Left ventricle myocardium inferior (tissue), 1 donor: ENCODE data around the gene SLC2A10. TPM values are rescaled to one million over a fixed set of nuclear protein-coding genes. Genes with fewer than 3 reads are reported as not detected.
"Not testable (repeated sequence)": the region's sequence is repeated elsewhere in the genome, so short reads cannot be mapped to it uniquely, and the experiment has no call there.

Experiments used
- DNase-seq: peaks from one replicate; pipeline ENCODE4 v3.0.0-alpha.2; 2020
- H3K27ac ChIP-seq: fragments of 200-600 bp; replicated peaks from 2 replicates; pipeline ENCODE4 v1.8.0; 2021
- H3K27me3 ChIP-seq: fragments of 200-600 bp; 2 replicates; pipeline ENCODE4 v1.8.0; 2021; ENCODE audit warnings: low read depth
- H3K36me3 ChIP-seq: fragments of 200-600 bp; 2 replicates; pipeline ENCODE4 v1.8.0; 2021
- H3K4me1 ChIP-seq: fragments of 200-600 bp; 2 replicates; pipeline ENCODE4 v1.8.0; 2021
- H3K4me3 ChIP-seq: fragments of 200-600 bp; 2 replicates; pipeline ENCODE4 v1.8.0; 2021; ENCODE audit warnings: mild to moderate bottlenecking, moderate library complexity
- H3K9me3 ChIP-seq: fragments of 200-600 bp; replicated peaks from 2 replicates; pipeline ENCODE4 v1.8.0; 2021
- CTCF ChIP-seq: fragments of 200-600 bp; IDR thresholded peaks from 2 replicates; pipeline ENCODE4 v1.8.0; 2021; ENCODE audit warnings: antibody characterized with exemption, mild to moderate bottlenecking, borderline replicate concordance
- intact Hi-C: fragments of 100-400 bp; cut with micrococcal nuclease; formaldehyde crosslinking; loops from one replicate; pipeline ENCODE4 v1.11.0; 2022
- total RNA-seq: library from RNA; stranded (reverse); fragmentation: NEBNext Ultra II Directional; extraction: Animal tissue kit (Norgen Biotek cat#: 25700); gene quantifications from one replicate; pipeline ENCODE4 v1.2.1, GENCODE V29; 2021
- donor health status: DM: no; HTN: yes; CAD: no; lungs with severe emphysema.

SLC2A10 gene
- total RNA-seq, 1 donor from 2014 or later = 2.8 TPM

DNA sequence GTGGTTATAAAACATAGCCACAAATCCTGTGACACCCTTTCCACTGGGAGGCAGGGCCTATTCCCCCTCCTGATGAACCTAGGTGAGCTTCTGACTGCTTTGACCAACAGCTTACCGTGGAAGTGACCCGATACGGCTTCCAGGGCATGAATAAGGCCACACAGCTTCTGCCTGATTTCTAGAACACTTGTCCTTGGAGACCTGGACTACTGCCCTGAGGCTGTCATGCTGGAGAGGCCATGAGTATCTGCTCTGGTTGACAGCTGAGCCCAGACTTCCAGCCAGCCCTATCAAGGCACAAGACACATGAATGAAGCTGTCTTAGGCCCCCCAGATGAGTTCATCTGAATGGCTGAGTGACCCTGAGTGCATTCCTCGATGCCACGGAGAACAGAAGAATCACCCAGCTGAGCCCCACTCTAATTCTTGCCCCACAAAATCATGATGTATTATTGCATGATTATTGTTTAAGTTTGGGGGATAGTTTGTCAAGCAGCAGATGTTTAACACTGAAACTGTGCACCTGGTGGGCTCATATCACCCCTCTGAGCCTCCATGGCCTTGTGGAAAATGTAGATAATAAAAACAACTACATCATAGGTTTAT is 36.8 kb upstream of the SLC2A10 start:
- H3K4me3 ChIP-seq = no peak overlapping the region
- intact Hi-C loops = no loop called here

GRCh38 chr20:46673394-46674252 is 35.8 kb upstream of the SLC2A10 start:
- Histone ChIP-seq H3K9me3 (peaks cover 27% of the 10 kb centered on the region), H3K4me1 (no peaks in the 10 kb centered on the region), H3K27me3 (no peaks in the 10 kb centered on the region), H3K36me3 (no peaks in the 10 kb centered on the region), H3K4me3 (no peak overlapping the region), H3K27ac (no peak overlapping the region)
- DNase-seq = no peak
- TF ChIP-seq CTCF = no peak
- intact Hi-C loops = no loop called here

More for the DNA sequence above, 36.8 kb upstream of the SLC2A10 start:
- Histone ChIP-seq H3K9me3 (peaks cover 27% of the 10 kb centered on the region), H3K27me3 (no peaks in the 10 kb centered on the region), H3K36me3 (no peaks in the 10 kb centered on the region), H3K4me1 (no peaks in the 10 kb centered on the region), H3K27ac (no peak overlapping the region)
- no peak for DNase-seq
- TF ChIP-seq CTCF = no peak

GRCh38 chr20:46674253-46675083 is 35.0 kb upstream of the SLC2A10 start:
- DNase-seq = no peak
- Histone ChIP-seq H3K9me3 (peaks cover 27% of the 10 kb centered on the region), H3K4me1 (no peaks in the 10 kb centered on the region), H3K27ac (no peak overlapping the region), H3K4me3 (no peak overlapping the region), H3K27me3 (no peaks in the 10 kb centered on the region), H3K36me3 (no peaks in the 10 kb centered on the region)
- intact Hi-C loops = no loop called here
- TF ChIP-seq CTCF = no peak

DNA sequence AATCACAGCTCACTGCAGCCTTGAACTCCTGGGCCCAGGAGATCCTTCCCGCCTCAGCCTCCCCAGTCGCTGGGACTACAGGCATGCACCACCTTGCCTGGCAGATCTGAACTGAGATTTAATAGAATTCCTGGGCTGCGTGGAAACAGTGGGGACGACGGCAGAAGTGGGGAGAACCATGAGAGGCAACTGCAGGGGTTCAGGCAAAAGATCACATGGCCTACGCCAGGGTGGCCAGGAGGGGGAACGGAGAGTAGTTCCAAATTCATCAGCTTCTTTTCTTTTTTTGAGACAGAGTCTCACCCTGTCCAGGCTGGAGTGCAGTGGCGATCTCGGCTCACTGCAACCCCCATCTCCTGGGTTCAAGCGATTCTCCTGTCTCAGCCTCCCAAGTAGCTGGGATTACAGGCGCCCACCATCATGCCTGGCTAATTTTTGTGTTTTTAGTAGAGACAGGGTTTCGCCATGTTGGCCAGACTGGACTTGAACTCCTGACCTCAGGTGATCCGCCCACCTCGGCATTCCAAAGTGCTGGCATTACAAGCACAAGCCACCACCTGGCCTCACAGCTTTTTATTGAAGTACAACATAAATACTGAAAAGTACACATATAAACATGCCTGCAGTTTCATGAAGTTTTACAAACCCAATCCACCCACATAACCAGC is 32.7 kb upstream of the SLC2A10 start:
- intact Hi-C loops, H3K9me3 ChIP-seq, H3K27ac ChIP-seq, H3K36me3 ChIP-seq, DNase-seq, H3K4me3 ChIP-seq, H3K27me3 ChIP-seq, H3K4me1 ChIP-seq: not testable (repeated sequence)

DNA sequence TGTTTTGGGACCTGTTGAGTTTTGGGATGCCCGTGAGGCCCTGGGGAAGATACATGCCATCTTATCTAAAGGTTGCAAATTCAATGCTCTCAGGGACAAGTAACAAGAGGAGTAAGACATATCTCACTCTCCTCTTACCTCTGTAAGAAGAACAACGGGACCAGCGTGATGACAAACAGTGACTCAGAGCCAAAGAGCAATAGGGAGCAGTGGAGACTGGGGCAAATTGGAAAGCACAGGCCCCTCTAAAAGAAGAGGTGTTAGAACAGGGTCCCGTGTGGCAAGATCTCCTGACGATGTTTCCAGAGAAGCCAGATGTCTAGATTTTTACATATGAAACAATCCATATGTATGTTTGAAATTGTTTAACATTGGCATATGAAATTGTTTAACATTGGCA is 31.8 kb upstream of the SLC2A10 start:
- Histone ChIP-seq H3K4me1 (peaks cover 13% of the 10 kb centered on the region), H3K9me3 (peaks cover 6% of the 10 kb centered on the region), H3K27me3 (no peaks in the 10 kb centered on the region), H3K36me3 (no peaks in the 10 kb centered on the region), H3K4me3 (no peak overlapping the region), H3K27ac (no peak overlapping the region)
- intact Hi-C loops = no loop called here
- no peak for DNase-seq
- no peak for TF ChIP-seq CTCF
